ENCODE data around the gene FOXK1. TPM values are rescaled to one million over a fixed set of nuclear protein-coding genes. Genes with fewer than 3 reads are reported as not detected.

FOXK1 gene
- total and polyA plus RNA-seq, 9 donors = 5.8 to 43.9 (median 32.6) TPM

DNA sequence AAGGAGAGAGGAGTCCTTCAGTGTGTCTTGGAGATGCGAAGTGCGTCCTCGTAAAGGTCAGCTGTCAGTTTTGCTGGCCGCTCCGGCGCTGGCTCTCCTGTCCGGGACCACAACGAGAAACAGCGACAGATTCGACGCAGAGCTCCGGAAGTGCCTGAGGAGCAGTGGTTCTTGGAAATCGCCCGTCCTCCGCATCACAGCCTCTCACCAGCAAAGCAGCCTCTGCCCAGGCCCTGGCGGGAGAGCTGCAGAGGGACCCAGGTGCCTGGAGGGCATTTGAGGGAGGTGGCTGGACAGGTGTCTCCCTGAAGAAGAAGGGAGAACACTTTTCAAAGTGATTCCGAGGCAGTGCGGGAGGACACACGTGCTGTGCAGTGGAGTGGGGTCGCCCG is 81.7 kb downstream of the FOXK1 start:
- 94 to 96% (median 95%) methylated on average over 21 of the region's 21 CpGs for WGBS, 3 donors
- H3K36me3 ChIP-seq = no peaks in the 10 kb centered on the region
- intact Hi-C loops (cut with DNase I) = no loop called here

DNA sequence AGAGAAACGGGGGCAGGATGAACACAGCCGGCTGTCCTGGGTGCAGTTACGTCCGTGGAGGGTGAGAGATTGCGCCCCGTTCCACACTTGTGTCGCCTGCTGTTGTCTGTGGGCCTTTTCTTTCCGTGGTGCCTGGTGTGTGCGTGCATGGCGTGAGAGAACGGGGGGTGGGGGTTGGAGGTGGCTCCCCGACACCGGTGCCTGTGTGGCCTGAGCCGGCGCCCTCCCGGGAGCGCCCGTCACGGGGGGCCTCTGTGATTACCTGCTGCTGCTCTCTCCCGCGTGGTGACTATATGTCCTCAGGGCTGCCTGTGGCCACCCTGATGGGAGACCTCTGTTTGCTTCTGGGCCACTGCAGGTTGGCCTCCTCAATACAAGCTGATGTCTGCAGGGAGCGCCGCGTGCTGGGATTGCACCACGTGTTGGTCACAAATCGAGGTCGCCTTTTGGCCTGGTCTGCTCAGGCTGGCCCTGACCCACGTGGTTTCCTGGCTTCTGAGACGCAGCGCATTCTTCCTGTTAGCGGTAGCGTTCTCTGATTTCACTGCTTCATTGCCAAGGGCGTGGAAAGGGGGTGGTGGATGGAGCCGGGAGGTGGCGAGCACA is 82.4 kb downstream of the FOXK1 start:
- no peak overlapping the region for H3K4me3 ChIP-seq
- H3K27ac ChIP-seq = no peak overlapping the region
- no peaks in the 10 kb centered on the region for H3K9me3 ChIP-seq
- no peaks in the 10 kb centered on the region for H3K36me3 ChIP-seq
- no peaks in the 10 kb centered on the region for H3K4me1 ChIP-seq (ENCODE audit: insufficient read depth)
- TF ChIP-seq POLR2A (IDR thresholded peaks at IDR 0.05) = no peak
- TF ChIP-seq, protein P1, sequence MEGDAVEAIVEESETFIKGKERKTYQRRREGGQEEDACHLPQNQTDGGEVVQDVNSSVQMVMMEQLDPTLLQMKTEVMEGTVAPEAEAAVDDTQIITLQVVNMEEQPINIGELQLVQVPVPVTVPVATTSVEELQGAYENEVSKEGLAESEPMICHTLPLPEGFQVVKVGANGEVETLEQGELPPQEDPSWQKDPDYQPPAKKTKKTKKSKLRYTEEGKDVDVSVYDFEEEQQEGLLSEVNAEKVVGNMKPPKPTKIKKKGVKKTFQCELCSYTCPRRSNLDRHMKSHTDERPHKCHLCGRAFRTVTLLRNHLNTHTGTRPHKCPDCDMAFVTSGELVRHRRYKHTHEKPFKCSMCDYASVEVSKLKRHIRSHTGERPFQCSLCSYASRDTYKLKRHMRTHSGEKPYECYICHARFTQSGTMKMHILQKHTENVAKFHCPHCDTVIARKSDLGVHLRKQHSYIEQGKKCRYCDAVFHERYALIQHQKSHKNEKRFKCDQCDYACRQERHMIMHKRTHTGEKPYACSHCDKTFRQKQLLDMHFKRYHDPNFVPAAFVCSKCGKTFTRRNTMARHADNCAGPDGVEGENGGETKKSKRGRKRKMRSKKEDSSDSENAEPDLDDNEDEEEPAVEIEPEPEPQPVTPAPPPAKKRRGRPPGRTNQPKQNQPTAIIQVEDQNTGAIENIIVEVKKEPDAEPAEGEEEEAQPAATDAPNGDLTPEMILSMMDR (IDR thresholded peaks at IDR 0.05) = no peak
- no peak for TF ChIP-seq EP300 (IDR thresholded peaks at IDR 0.05)
- intact Hi-C loops (cut with DNase I) = no loop called here
- DNase-seq = no peak
- H3K27me3 ChIP-seq = no peaks in the 10 kb centered on the region
- 84 to 85% (median 85%) methylated on average over 35 of the region's 35 CpGs for WGBS, 3 donors

More for the DNA sequence above, 81.7 kb downstream of the FOXK1 start:
- TF ChIP-seq EP300 (IDR thresholded peaks at IDR 0.05) (no peak), POLR2A (IDR thresholded peaks at IDR 0.05) (no peak)
- TF ChIP-seq, protein P1 (IDR thresholded peaks at IDR 0.05) = no peak
- Histone ChIP-seq H3K27ac (no peak overlapping the region), H3K4me3 (no peak overlapping the region), H3K4me1 (ENCODE audit: insufficient read depth) (no peaks in the 10 kb centered on the region), H3K27me3 (no peaks in the 10 kb centered on the region), H3K9me3 (no peaks in the 10 kb centered on the region)
- no peak for DNase-seq

DNA sequence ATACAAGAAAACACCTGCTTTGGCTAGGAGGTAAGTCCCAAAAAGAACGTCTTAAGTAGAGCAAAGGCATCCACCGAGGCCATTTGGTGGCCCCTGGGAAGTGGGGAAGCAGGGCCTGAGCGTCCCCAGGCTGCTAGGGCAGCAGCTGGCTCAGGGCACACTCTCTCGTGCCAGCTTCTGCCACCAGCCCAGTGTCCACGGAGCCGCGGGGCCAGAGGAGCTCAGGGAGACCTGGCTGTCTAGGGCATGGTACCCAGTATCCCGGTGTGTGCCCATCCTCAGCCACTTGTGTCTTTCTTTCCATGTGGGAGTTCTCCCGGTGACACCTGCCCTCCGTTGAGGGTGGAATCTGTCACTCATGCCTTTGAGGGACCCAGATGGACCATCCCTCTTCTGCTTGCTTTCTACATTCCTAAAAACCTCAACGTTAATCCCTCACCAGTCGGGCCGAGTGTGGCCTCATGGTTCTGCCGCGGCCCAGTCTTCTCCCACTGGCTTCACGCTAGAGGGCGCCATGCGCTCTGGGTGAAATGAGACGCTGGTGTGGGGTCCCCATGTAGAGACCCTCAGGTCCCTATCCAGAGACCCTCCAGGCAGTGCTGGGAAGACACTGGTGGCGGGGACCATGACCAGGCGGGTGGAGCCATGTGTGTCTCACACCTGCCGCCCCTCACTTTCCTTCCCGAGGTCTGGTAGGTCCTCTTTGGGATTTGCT is 83.8 kb downstream of the FOXK1 start:
- H3K36me3 ChIP-seq = no peaks in the 10 kb centered on the region
- H3K27me3 ChIP-seq = no peaks in the 10 kb centered on the region
- peak overlapping the region; percentile 21 for H3K4me3 ChIP-seq
- intact Hi-C loops (cut with DNase I) = no loop called here
- no peak for DNase-seq
- H3K27ac ChIP-seq = no peak overlapping the region
- TF ChIP-seq EP300 (IDR thresholded peaks at IDR 0.05) (no peak), POLR2A (IDR thresholded peaks at IDR 0.05) (no peak)
- TF ChIP-seq, protein P1 (IDR thresholded peaks at IDR 0.05) = no peak
- 80 to 84% (median 80%) methylated on average over 23 of the region's 23 CpGs for WGBS, 3 donors
- H3K4me1 ChIP-seq (ENCODE audit: insufficient read depth) = no peaks in the 10 kb centered on the region
- H3K9me3 ChIP-seq = no peaks in the 10 kb centered on the region

DNA sequence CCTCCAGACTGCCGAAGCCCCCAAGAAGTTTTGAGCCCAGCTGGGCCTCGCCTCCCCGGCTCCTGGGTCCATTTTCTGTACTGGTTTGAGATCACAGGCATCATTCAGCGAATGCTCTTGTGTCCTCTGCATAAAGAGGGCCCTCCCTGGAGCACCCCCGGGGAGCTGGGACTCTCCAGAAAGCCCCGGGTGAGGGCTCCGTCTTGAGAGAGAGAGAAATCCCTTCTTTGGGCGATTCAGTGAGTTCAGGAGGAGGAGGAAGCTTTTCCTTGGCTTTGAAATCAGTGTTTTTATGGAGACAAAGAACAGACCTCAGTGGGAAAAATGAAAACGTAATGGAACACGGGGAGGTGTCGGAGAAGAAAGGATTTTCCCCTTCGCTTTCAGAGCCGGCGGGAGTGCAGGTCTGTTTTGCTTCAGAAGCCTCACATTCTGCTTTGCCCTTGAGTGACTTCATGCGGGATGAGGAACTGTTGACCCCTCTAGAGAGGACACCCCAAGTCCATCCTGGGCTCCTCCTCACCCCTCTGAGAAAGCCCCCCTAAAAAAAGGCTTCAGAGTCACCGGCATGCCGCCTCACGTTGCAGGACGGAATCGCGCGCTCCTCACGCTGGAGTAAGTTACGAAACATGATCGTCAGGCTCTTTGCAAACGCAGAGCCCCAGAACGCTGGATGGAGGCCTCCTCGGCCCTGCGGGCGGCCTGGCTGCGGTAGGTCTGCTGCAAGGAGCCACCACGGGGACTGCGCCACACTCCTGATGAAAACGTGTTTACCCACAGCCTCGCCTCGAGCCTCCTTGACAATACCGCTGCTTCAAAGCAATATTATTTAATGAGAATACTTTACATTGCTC is 84.8 kb downstream of the FOXK1 start:
- H3K27me3 ChIP-seq = no peaks in the 10 kb centered on the region
- H3K27ac ChIP-seq = no peak overlapping the region
- no peaks in the 10 kb centered on the region for H3K9me3 ChIP-seq
- WGBS, 3 donors = 74 to 86% (median 83%) methylated on average over 37 of the region's 37 CpGs
- TF ChIP-seq, protein P1 (IDR thresholded peaks at IDR 0.05) = no peak
- TF ChIP-seq EP300 (IDR thresholded peaks at IDR 0.05) (no peak), POLR2A (IDR thresholded peaks at IDR 0.05) (no peak)
- H3K4me1 ChIP-seq (ENCODE audit: insufficient read depth) = no peaks in the 10 kb centered on the region
- intact Hi-C loops (cut with DNase I) = no loop called here
- DNase-seq = no peak
- H3K4me3 ChIP-seq = peak overlapping the region; percentile 27
- H3K36me3 ChIP-seq = no peaks in the 10 kb centered on the region

All from ovary (tissue), 9 donors.